Keratinocyte (primary cell): ENCODE data around the gene DDAH1.

ENCODE experiments used
- EZH2 ChIP-seq: IDR thresholded peaks from one replicate; pipeline ENCODE4 v1.6.1; 2012; ENCODE audit warnings: inconsistent platforms, mild to moderate bottlenecking, low read length, moderate library complexity
- TF ChIP-seq, protein P1 (sequence below), 3 experiments: IDR thresholded peaks in 1 of 3; conservative IDR thresholded peaks in 1 of 3; optimal IDR thresholded peaks in 1 of 3; 2 replicates in 2 of 3; 3 replicates in 1 of 3; pipeline versions ENCODE3 to v1.5.1; 2011; ENCODE audit warnings: low read length in 3 of 3, mild to moderate bottlenecking in 3 of 3, moderate library complexity in 2 of 3, control low read depth in 1 of 3, inconsistent platforms in 1 of 3; ENCODE audit not compliant: insufficient read depth in 2 of 3; ENCODE audit errors: extremely low read depth in 1 of 3

GRCh38 chr1:85321237-85321964 lies 143.6 kb downstream of the DDAH1 start:
- TF ChIP-seq, protein P1, sequence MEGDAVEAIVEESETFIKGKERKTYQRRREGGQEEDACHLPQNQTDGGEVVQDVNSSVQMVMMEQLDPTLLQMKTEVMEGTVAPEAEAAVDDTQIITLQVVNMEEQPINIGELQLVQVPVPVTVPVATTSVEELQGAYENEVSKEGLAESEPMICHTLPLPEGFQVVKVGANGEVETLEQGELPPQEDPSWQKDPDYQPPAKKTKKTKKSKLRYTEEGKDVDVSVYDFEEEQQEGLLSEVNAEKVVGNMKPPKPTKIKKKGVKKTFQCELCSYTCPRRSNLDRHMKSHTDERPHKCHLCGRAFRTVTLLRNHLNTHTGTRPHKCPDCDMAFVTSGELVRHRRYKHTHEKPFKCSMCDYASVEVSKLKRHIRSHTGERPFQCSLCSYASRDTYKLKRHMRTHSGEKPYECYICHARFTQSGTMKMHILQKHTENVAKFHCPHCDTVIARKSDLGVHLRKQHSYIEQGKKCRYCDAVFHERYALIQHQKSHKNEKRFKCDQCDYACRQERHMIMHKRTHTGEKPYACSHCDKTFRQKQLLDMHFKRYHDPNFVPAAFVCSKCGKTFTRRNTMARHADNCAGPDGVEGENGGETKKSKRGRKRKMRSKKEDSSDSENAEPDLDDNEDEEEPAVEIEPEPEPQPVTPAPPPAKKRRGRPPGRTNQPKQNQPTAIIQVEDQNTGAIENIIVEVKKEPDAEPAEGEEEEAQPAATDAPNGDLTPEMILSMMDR (optimal IDR thresholded peaks at IDR 0.05 in 1 of 3, IDR thresholded peaks at IDR 0.05 in 1 of 3, conservative IDR thresholded peaks at IDR 0.05 in 1 of 3; ENCODE audit: extremely low read depth in 1 of 3, insufficient read depth in 2 of 3, low read length in 3 of 3) = no peak
- TF ChIP-seq EZH2 = no peak
